22Rv1 (cell line): Measurements from ENCODE around the gene ZNF385B.

Source experiments
- CTCF ChIP-seq: fragments of 450-650 bp; IDR thresholded peaks from 2 replicates; pipeline ENCODE4 v1.5.1; 2017; ENCODE audit warnings: mild to moderate bottlenecking
- ZFX ChIP-seq: fragments of 450-650 bp; IDR thresholded peaks from 2 replicates; pipeline ENCODE4 v1.6.1; 2017; ENCODE audit warnings: antibody characterized with exemption, borderline replicate concordance

DNA sequence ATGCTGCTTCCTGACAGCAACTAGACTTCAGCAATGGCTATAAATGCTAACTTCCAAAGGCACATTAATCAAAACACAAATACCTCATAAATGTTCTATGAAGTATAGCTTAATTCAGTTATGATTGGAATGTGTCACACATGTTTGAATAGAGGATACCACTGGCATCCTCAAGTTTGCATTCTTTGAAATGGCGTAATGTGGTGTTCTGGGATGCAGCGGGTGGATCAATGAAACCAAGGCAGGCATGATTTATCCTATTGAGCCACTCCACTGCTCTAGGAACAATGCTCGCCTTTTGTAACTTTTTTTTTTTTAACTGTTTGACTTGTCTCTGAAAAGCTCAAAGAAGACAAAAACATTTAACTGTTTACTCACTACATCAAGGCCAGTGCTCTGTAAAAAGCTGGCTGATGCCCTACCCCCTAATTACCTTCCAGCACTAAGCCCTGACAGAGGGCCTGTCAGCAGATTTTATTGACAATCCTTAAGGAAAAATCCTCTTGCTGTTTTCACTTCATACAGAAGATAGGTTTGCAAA is 318.0 kb downstream of the ZNF385B start:
- TF ChIP-seq CTCF: no peak
- TF ChIP-seq ZFX: no peak
